NCI-H1694 (cell line): ENCODE results near the gene SPTBN4.
A peak's percentile ranks its signal among the peaks of the same experiment; 100 is the strongest.
"Not testable (repeated sequence)": the region's sequence is repeated elsewhere in the genome, so short reads cannot be mapped to it uniquely, and the experiment has no call there.

Source experiments
- DNase-seq: peaks from one replicate; lab custom pipeline; 2025; lab: John Stamatoyannopoulos, UW

Gene SPTBN4

GRCh38 chr19:40530091-40530901 is 63.5 kb downstream of the SPTBN4 start:
- peak; percentile 22 for DNase-seq

- DNase-seq = no peak
These were observed 66.7 kb downstream of the SPTBN4 start for GRCh38 chr19:40533508-40533907.

- no peak for DNase-seq
These were observed 67.3 kb downstream of the SPTBN4 start for GRCh38 chr19:40534148-40534547.

- DNase-seq = no peak
These were observed 72.3 kb downstream of the SPTBN4 start for GRCh38 chr19:40539070-40539469.

- DNase-seq = peak; percentile 98
These were observed 75.5 kb downstream of the SPTBN4 start for GRCh38 chr19:40542202-40542859.

- no peak for DNase-seq
These were observed 76.3 kb downstream of the SPTBN4 start for GRCh38 chr19:40543029-40543597.

- not testable (repeated sequence) for DNase-seq
These were observed 79.5 kb downstream of the SPTBN4 start for GRCh38 chr19:40546153-40546841.

- DNase-seq = not testable (repeated sequence)
These were observed 80.4 kb downstream of the SPTBN4 start for GRCh38 chr19:40547190-40547589.

- no peak for DNase-seq
These were observed 81.0 kb downstream of the SPTBN4 start for GRCh38 chr19:40547836-40548235.

- no peak for DNase-seq
These were observed 82.4 kb downstream of the SPTBN4 start for GRCh38 chr19:40549007-40549708.

- DNase-seq = no peak
These were observed 84.2 kb downstream of the SPTBN4 start for GRCh38 chr19:40550951-40551350.

- no peak for DNase-seq
These were observed 86.0 kb downstream of the SPTBN4 start for GRCh38 chr19:40552848-40553247.

- DNase-seq = no peak
These were observed 87.4 kb downstream of the SPTBN4 start for GRCh38 chr19:40553885-40554857.

GRCh38 chr19:40555978-40556689 is 89.3 kb downstream of the SPTBN4 start:
- DNase-seq = no peak

- DNase-seq = no peak
These were observed 90.2 kb downstream of the SPTBN4 start for GRCh38 chr19:40556953-40557530.

GRCh38 chr19:40559394-40559793 is 92.6 kb downstream of the SPTBN4 start:
- no peak for DNase-seq

GRCh38 chr19:40560092-40560507 is 93.3 kb downstream of the SPTBN4 start:
- peak; percentile 36 for DNase-seq

GRCh38 chr19:40561947-40562346 is 95.1 kb downstream of the SPTBN4 start:
- no peak for DNase-seq

- not testable (repeated sequence) for DNase-seq
These were observed 97.7 kb downstream of the SPTBN4 start for GRCh38 chr19:40564535-40564934.

GRCh38 chr19:40565355-40565754 is 98.6 kb downstream of the SPTBN4 start:
- no peak for DNase-seq
